ENCODE data around the gene WNT2. TPM values are rescaled to one million over a fixed set of nuclear protein-coding genes. Genes with fewer than 3 reads are reported as not detected.
A peak's percentile ranks its signal among the peaks of the same experiment; 100 is the strongest.

WNT2 gene
- total RNA-seq, 6 experiments from 2014 or later, result 0.46 to 0.93 (median 0.57) TPM

GRCh38 chr7:117323851-117324711, 1.2 kb upstream of the WNT2 start:
- Histone ChIP-seq H3K4me3 (peak overlapping the region; percentile 21 to 32 (median 23)), H3K27ac (no peak overlapping the region), H3K4me1 (peaks cover 0 to 19% (median 5%) of the 10 kb centered on the region in 4 donors), H3K9me3 (no peaks in the 10 kb centered on the region), H3K27me3 (peaks cover 0 to 5% of the 10 kb centered on the region in 2 donors), H3K36me3 (no peaks in the 10 kb centered on the region)
- intact Hi-C loops (cut with DNase I), result no loop called here
- TF ChIP-seq POLR2A (IDR thresholded peaks at IDR 0.05) (no peak), CTCF (IDR thresholded peaks at IDR 0.05) (no peak)
- 2% methylated on average over 9 of the region's 67 CpGs for WGBS (ENCODE audit: insufficient coverage, low coverage, low lambda C conversion rate, missing lambda C conversion rate)
- peak in 2 of 3 donors; percentile 40 to 58 for DNase-seq
- peak; percentile 74 to 83 (median 76) for ATAC-seq

- intact Hi-C loops (cut with DNase I), result no loop called here
- WGBS (ENCODE audit: insufficient coverage, low coverage, low lambda C conversion rate, missing lambda C conversion rate), result 2% methylated on average over 9 of the region's 25 CpGs
- H3K36me3 ChIP-seq, result no peaks in the 10 kb centered on the region
- DNase-seq, result no peak
- H3K27me3 ChIP-seq, result peaks cover 0 to 5% of the 10 kb centered on the region in 2 donors
- peak overlapping the region in 1 of 3 donors; percentile 32 for H3K4me3 ChIP-seq
- no peak overlapping the region for H3K27ac ChIP-seq
- H3K4me1 ChIP-seq, result peaks cover 0 to 19% (median 5%) of the 10 kb centered on the region in 4 donors
- peak in 2 of 4 donors; percentile 8 to 16 for ATAC-seq
- TF ChIP-seq POLR2A (IDR thresholded peaks at IDR 0.05) (no peak), CTCF (IDR thresholded peaks at IDR 0.05) (no peak)
- H3K9me3 ChIP-seq, result no peaks in the 10 kb centered on the region
Measured at GRCh38 chr7:117323305-117323850, 520 bp upstream of the WNT2 start.

GRCh38 chr7:117320523-117320922, 2.3 kb downstream of the WNT2 start:
- no peaks in the 10 kb centered on the region for H3K9me3 ChIP-seq
- intact Hi-C loops (cut with DNase I), result no loop called here
- H3K27me3 ChIP-seq, result peaks cover 0 to 5% of the 10 kb centered on the region in 2 donors
- no peak for DNase-seq
- TF ChIP-seq CTCF (IDR thresholded peaks at IDR 0.05) (no peak), POLR2A (IDR thresholded peaks at IDR 0.05) (no peak)
- no peaks in the 10 kb centered on the region for H3K36me3 ChIP-seq
- H3K27ac ChIP-seq, result no peak overlapping the region
- 71% methylated on average over 6 of the region's 10 CpGs for WGBS (ENCODE audit: insufficient coverage, low coverage, low lambda C conversion rate, missing lambda C conversion rate)
- peaks cover 0 to 19% (median 5%) of the 10 kb centered on the region in 4 donors for H3K4me1 ChIP-seq
- no peak for ATAC-seq
- no peak overlapping the region for H3K4me3 ChIP-seq

- no peak for TF ChIP-seq CTCF (IDR thresholded peaks at IDR 0.05)
- TF ChIP-seq POLR2A (IDR thresholded peaks at IDR 0.05), result no peak
- H3K9me3 ChIP-seq, result no peaks in the 10 kb centered on the region
- H3K27me3 ChIP-seq, result peaks cover 0 to 5% of the 10 kb centered on the region in 2 donors
- intact Hi-C loops (cut with DNase I), result no loop called here
- DNase-seq (no peak), ATAC-seq (no peak)
- 87% methylated on average over 3 of the region's 3 CpGs for WGBS (ENCODE audit: insufficient coverage, low coverage, low lambda C conversion rate, missing lambda C conversion rate)
- H3K36me3 ChIP-seq, result no peaks in the 10 kb centered on the region
- H3K4me3 ChIP-seq, result no peak overlapping the region
- H3K27ac ChIP-seq, result no peak overlapping the region
- H3K4me1 ChIP-seq, result peaks cover 0 to 16% (median 4%) of the 10 kb centered on the region in 4 donors
Measured at GRCh38 chr7:117319181-117319580, 3.7 kb downstream of the WNT2 start.
